Cortex of kidney (tissue), 1 donor: ENCODE measurements around the gene CACFD1.

ENCODE experiments used
- DNase-seq: peaks from one replicate; lab custom pipeline; 2025; lab: John Stamatoyannopoulos, UW

The CACFD1 gene

DNA sequence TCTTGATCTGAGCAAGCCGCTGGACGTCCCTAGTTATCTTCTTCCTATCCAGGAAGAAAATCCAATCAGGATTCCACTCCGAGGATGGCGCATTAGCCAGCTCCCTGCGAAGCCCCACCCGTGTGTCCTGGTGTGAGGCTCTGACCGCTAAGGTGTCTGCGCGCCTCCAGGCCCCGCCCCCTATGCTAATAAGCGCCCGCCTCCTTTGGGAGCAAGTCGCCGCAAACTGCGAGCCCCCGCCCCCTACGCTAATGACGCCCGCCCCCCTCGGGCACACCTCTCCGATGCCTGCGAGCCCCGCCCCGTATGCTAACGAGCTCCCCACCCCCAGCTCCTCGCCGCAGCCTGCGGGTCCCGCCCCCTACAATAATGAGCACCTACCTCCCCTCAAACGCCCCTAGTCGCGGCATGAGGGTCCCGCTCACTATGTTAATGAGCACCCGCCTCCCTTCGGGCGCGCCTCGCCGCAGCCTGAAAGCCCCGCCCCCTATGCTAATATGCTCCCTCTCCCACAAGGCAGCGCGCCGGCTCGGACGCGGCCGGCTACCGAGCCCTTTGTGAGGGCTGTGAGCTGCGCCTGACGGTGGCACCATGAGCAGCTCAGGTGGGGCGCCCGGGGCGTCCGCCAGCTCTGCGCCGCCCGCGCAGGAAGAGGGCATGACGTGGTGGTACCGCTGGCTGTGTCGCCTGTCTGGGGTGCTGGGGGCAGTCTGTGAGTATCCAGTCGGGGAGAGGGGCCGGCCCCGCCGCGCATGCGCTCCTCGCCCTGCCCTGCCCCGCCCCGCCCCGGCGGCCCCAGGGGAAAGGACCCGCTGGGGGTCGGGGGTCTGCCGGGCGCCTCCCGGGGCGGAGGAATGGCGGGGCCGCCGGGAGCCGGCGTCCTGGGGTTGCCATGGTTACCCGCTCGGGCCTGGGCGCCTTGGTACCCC, at the start of gene CACFD1:
Gene CACFD1, plus strand, starts transcription at position 503 of the 929 bp plus-strand sequence. Its CDS starts 89 bp downstream, at position 592.
- DNase-seq = peak; percentile 77

DNA sequence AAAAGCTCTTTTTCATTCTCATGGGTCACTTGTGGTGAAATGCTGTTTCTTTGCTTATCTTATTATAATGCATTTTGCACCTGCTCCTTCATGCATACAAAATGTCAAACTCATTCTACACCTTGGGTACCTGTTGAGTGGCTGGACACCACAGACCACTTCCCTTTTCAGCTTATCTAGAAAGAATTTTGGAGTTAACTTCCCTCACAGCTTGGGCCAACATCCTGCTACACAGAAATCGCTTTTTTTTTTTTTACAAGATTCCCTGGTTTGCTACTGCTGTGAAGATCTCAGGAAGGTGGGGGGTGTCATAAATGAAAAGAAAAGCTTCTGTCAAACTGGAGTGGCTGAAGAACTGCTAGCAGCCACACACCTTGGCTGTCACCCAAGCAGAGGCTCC, 44.6 kb upstream of the CACFD1 start:
- no peak for DNase-seq

DNA sequence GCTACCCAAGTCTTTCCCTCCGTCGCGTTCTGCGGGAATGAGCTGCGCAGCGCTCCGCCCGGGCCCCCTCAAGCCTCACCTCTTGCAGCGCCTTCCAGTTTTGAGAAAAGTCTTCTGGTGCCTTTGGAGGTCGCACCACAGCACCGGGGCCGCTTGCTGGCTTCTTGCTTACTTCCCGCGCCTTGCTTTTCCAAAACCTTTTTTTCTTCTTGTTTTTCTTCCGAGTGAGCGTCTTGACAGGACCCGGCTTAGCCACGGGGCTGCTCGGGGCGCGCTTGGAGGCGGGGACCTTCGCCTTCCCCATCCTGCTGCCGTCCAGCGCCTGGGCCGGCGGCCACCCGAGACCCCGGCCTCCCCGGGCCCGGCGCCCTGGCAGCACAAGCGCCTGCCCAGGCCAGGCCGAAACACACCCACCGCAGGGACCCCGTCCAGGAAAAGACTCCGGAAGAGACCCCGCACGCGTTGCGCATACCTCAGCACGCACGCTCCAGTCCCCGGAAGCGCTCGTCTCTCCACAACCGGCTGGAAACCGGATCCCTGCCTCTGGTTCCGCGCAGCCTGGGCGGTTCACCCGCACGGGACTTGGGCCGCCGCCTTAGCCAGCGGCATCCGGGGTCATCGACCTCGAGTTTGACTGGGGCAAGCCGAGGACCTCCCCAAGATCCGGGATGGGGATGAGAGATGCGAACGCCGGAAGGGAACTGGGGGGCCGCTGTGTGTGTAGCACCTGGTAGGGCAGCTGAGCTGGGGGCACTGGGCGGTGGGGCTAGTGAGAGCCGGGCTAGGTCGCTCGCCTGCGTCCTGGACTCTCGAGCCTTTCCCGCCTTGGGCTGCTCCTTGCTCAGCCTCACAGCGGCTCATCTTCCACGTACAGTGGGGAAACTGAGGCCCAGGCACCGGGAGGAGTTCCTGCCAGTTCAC, 42.0 kb upstream of the CACFD1 start, which contains the start of gene REXO4:
Gene REXO4, minus strand, starts transcription at position 470 of the 921 bp plus-strand sequence. Its CDS starts 166 bp downstream, at position 304.
- DNase-seq = no peak

DNA sequence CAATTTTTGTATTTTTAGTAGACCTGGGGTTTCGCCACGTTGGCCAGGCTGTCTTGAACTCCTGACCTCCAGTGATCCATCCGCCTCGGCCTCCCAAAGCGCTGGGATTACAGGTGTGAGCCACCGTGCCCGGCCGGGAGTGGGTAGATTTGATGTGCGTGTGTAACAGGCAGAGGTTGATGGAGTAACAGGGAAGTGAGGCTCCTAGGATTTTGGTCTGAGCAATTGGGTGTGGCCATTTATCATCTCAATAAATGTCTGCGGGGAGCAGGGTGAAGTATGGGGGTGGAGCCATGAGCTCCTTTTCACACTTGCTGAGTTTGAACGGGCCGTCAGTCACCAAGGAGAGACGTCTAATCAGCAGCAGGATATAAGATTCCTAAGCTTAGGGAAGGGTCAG, 40.8 kb upstream of the CACFD1 start:
- no peak for DNase-seq

DNA sequence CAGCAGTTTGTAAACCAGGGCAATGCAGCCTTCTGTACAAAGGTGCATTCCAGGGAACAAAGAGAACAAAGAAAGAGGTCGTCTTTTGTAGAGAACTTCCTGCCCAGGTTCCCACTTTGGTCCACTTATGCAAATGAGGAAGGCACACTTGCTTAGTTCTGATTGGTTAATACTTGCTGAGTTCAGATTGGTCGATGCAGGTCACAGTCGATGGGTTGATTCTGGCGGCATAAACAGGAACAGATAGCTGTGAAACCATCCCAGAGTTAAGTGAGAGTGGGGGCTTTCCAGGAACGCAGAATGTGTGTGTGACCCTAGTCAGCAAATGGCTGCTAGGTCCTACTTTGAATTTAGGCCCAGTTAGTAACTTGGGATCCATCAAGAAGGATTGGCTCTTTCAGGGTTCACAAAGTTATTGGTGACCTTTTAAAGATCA, 39.4 kb upstream of the CACFD1 start:
- DNase-seq = no peak

DNA sequence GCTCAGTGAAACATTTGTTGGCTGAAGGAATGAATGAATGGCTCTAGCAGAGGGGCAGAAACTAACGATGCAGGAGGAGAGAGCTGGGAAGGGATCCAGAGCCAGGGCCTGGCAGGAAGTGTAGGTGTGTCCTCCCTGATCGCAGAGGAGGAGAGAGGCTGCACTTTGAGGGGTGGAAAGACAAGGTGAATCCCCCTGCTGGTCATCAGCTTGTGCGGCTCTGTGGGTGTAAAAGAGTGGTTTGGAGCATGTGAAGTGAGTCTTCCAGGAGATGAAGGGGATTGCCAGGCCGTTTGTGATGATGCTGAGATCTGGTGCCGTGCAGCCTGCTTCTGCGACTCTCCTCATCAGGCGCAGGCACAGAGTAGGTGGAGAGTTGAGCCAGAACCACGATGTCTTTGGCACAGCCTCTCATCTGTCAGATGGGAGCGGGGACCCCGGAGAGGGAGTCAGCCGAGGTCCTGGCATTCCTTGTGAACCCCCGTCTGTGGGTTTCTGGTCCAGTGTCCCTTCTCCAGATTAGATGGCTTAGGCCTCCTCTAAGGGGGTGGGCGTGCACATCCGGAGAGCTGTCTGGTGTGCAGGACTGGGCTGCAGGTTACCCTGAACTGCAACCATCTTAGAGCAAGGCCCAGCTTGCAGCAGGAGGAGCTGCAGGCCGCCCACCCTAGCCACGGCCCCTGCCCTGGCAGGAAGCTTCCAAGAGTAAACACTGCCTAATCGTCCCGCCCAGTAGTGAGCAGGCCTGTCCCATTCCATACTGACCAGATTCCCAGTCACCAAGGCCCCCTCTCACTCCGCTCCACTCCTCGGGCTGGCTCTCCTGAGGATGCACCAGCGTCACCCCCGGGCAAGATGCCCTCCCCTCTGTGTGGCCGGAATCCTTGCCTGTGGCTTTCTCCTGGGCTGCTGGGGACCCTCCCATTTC, 37.9 kb upstream of the CACFD1 start, which contains the start of gene ADAMTS13:
Gene ADAMTS13, plus strand, starts transcription at position 753 of the 928 bp plus-strand sequence. Its CDS starts 77 bp downstream, at position 830.
- no peak for DNase-seq

DNA sequence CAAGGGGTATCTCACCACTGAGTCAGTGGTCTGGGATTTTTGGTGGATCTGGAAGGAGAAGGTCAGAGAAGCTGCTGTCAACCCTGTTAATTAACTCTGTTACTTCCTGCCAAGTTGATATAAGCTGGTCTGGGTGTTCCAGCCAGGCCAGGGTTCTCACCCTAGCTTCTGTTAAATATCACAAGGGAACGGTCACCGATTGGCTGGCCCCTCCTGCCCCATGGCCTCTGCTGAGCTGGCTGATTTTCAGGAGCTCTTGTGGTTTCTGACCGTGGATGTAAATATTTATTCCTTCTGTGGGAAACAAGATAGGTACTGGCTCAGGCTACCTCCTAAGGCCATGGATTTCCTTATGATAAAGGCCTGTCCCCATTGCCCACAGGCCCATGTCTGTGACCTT, 36.6 kb upstream of the CACFD1 start:
- DNase-seq = no peak

DNA sequence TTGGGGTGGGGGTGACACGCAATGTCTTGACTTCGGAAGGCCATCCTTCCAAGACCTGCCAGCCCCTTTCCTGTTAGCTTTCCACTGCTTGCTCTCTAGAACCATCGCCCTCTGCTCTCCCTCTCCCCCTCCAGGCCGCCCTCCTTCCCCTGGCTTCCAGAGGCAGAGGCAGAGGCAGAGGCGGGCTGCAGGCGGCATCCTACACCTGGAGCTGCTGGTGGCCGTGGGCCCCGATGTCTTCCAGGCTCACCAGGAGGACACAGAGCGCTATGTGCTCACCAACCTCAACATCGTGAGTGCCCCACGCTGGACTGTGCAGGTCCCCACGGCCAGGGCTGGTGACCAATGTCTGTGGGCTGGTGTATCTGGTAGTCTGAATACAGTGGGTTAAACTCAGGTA, 35.6 kb upstream of the CACFD1 start:
- DNase-seq = no peak

DNA sequence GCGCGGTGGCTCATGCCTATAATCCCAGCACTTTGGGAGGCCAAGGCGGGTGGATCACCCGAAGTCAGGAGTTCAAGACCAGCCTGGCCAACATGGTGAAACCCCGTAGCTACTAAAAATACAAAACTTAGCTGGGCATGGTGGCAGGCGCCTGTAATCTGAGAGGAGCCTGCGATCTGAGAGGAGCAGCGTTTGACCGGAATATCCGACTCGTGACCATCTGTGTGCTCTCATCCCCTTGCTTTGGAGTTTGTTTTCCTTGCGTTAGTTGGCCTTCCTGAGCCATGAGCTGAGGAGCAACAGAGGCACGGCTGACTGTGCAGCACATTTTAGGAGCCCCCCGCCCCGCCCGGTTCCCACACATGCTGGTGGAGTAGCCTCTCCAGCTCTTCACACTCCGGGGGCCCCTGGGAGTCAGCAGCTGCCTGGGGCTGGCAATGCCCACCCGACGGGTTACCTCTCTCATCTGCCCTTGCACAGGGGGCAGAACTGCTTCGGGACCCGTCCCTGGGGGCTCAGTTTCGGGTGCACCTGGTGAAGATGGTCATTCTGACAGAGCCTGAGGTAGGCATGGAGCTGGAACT, 34.6 kb upstream of the CACFD1 start:
- no peak for DNase-seq

DNA sequence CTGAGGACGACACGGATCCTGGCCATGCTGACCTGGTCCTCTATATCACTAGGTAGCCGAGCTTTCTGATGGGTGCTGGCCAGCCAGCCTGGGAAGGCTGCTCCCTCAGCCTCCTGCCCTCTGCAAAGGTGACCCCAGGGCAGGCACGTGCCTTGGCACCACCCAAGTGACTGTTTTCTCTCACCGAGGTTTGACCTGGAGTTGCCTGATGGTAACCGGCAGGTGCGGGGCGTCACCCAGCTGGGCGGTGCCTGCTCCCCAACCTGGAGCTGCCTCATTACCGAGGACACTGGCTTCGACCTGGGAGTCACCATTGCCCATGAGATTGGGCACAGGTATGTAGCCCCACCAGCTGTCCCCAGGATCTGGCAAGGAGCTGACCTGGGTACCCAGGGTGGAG, 33.8 kb upstream of the CACFD1 start:
- DNase-seq = no peak

DNA sequence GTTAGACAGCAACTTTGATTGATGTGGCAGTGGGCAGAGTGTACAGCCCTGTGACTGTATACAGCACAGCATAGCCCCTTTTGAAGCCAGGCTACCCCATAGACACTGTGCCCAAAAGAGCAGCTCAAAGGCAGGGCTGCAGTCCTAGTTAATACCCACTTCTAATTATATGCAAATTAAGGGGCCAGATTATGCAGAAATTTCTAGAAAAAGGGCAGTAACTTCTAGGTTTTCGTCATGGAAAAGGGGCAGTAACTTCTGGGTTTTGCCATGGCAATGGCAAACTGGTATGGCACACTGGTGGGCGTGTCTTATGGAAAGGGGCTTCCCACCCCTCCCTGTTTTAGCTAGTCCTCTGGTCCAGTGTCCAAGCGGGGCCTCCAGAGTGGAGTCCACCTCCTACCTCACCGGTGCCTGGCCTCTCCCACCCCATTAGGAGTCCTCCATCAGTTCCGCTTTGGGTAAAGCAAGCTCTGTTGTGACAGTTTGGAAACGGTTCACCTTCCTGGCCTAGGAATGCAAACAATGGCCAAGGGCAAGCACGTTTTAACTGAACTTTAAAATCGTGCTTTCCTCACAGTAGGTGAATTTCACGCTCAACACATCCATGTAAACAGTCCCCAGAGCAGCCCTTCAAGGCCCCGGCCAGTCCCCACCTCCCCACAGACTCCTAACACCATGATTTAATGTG, 32.0 kb upstream of the CACFD1 start:
- no peak for DNase-seq

DNA sequence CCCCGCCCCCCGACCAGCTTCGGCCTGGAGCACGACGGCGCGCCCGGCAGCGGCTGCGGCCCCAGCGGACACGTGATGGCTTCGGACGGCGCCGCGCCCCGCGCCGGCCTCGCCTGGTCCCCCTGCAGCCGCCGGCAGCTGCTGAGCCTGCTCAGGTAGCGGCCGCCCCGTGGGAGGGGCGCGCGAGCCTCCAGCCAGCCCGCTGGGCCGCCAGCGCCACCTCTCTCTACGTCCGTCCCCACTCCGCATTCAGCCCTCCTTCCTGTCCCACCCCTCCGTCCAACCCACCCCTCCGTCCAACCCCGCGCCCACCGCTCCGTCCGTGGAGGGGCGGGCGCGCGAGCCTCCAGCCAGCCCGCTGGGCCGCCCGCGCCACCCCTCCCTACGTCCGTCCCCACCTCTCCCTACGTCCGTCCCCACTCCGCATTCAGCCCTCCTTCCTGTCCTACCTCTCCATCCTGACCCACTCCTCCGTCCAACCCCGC, 31.1 kb upstream of the CACFD1 start:
- DNase-seq = no peak

DNA sequence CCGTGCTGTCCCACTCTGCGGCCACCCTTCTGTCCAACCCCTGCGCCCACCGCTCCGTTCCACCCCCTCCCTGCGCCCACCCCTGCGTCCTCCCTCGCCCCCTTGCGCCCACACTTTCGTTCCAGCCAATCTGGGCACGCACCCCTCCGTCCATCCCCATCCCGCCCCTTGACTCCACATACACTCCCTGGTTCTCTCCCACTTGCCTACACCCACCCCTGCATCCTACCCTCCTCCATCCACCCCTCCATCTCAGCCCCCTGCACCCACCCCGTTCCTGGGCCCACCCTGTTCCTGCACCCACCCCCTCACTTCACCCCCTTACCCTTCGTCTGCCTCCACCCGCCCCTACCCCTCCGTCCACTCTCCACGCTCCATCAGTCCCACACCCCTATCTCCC, 30.6 kb upstream of the CACFD1 start:
- DNase-seq = no peak

DNA sequence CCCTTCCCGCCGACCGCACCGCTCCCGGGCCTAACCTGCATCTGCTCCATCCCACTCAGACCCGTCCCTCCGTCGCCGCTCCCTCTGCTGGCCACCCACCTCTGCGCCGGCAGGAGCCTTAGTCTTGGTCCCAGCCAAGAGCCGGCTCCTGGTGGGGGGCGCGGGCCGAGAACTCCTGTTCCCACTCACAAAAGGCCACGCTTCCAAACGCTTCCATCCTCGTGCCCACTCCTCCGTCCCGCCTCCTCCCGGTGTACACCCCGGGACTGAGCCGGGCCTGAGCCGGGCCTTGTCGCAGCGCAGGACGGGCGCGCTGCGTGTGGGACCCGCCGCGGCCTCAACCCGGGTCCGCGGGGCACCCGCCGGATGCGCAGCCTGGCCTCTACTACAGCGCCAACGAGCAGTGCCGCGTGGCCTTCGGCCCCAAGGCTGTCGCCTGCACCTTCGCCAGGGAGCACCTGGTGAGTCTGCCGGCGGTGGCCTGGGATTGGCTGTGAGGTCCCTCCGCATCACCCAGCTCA, 30.1 kb upstream of the CACFD1 start:
- no peak for DNase-seq

DNA sequence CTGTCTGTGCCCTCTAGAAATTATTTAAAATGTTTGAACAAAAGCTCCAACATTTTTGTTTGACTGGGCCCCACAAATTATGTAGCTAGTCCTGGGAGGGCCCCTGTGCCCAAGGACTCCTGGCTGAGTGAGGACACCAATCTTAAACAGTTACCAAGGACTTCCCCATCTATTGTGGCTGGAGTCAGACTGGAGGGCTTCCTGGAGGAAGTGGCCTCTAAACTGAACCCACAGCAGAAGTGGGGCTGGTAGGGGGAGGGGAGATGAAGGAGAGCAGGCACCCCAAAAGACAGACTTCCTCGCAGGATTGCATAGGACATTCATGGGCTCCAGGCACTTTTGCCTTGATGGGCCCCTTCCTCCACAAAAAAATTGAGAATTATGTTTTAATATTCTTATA, 29.5 kb upstream of the CACFD1 start:
- no peak for DNase-seq

DNA sequence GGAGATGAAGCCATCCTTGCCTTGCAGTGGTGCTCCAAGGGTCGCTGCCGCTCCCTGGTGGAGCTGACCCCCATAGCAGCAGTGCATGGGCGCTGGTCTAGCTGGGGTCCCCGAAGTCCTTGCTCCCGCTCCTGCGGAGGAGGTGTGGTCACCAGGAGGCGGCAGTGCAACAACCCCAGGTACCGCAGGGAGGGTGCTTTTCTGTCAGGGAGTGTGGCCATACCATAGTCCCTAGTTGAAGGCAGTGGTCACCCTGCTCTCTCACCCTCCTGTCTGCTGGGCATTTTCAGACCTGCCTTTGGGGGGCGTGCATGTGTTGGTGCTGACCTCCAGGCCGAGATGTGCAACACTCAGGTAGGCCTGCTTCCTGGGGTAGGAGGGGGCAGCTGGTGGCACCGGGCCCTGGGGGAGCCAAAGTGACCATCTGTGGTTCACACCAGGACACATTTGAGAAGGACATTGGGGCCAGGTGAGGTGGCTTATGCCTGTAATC, 26.4 kb upstream of the CACFD1 start:
- no peak for DNase-seq

DNA sequence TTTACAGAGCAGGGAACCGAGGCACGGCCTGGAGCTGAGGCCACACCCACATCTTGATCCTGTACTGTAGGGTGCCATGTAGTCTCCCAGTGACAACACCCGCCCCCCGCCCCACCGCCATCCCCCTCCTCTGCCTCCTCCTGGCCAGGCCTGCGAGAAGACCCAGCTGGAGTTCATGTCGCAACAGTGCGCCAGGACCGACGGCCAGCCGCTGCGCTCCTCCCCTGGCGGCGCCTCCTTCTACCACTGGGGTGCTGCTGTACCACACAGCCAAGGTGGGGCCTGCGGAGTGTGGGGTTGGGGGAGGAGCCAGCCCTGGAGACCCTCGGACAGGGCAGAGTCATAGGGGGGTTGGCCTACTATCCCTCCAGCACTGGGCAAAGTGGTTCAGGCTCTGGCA, 23.1 kb upstream of the CACFD1 start:
- DNase-seq = no peak

DNA sequence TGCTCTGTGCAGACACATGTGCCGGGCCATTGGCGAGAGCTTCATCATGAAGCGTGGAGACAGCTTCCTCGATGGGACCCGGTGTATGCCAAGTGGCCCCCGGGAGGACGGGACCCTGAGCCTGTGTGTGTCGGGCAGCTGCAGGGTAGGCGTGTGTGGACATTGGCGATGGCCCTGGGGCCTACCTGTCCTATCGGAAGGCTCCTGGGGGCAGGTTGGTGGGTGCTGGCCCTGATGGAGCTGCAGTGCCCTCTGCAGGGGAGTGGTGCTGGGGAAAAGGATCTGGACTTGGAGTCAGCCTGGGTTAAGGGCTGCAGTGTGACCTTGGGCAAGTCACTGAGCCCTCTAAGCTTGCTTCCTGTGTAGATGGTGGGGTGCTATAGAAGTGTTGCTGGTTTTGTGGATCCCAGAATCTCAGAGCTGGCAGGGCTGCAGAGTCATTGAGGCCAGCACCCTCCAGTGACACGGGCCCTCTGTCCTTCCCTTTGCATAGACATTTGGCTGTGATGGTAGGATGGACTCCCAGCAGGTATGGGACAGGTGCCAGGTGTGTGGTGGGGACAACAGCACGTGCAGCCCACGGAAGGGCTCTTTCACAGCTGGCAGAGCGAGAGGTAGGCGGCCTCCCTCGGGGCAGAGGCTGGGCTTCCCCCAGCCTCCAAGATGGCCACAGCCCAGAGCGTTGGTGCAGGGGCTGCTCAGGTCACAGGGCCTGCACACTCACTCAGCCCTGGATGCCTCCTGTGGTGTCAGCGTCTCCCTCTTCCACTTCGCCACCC, 21.8 kb upstream of the CACFD1 start:
- no peak for DNase-seq

DNA sequence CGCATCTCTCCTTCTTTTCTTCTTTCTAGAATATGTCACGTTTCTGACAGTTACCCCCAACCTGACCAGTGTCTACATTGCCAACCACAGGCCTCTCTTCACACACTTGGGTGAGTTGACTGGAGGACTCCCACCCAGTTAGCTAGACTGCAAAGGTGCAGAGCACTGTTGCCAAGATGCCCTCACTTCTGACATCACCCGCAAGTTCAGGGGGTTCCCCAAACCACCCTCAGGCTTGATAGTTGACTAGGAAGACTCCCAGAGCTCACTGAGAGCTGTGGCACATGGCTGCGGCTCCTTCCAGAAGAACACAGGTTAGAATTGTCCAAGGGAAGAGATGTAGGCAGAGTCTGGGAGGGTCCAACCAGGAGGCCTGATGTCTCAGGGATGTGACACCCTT, 20.4 kb upstream of the CACFD1 start:
- DNase-seq = no peak
